ENCODE results near the gene CSNK1A1.

- TF ChIP-seq JUN (IDR thresholded peaks at IDR 0.05), result no peak
- no peak for TF ChIP-seq CHD4 (IDR thresholded peaks at IDR 0.05; ENCODE audit: borderline replicate concordance)
- no peak for TF ChIP-seq CTCF (IDR thresholded peaks at IDR 0.05)
- TF ChIP-seq SREBF2 (IDR thresholded peaks at IDR 0.05), result no peak
Measured at GRCh38 chr5:149492781-149493180, 58.5 kb downstream of the CSNK1A1 start.

Measured in A549 (cell line).